HS-5 (cell line): ENCODE measurements around the gene YY2.
"Not testable (repeated sequence)": the region's sequence is repeated elsewhere in the genome, so short reads cannot be mapped to it uniquely, and the experiment has no call there.

Experiments
- DNase-seq: peaks from one replicate; pipeline ENCODE4 v3.0.0-alpha.2; 2012; ENCODE audit warnings: low read depth

YY2 gene

GRCh38 chrX:21855937-21856415 is at the start of gene YY2:
YY2 (plus strand) TSS chrX:21855987; CDS start chrX:21856485, 498 bp downstream.
- no peak for DNase-seq

- no peak for DNase-seq
Measured at GRCh38 chrX:21806691-21807090, 49.1 kb upstream of the YY2 start.

DNA sequence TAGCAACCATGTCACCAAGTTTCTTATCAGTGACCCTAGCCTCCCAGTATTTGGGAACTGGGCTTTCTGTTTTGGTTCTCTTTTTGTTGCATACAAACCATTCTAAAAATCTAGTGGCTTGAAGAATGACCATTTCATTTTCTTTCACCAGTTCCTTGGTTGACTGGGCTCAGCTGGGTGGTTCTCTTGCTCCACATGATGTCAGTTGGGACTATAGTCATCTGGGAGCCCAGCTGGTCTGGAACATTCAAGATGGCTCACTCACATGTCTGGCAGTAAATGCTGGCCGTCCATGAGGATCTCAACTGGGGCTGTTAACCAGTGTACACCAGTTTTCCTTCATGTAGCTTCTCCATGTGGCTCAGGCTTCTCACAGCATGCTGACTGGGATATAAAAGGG is 44.0 kb upstream of the YY2 start:
- no peak for DNase-seq

DNA sequence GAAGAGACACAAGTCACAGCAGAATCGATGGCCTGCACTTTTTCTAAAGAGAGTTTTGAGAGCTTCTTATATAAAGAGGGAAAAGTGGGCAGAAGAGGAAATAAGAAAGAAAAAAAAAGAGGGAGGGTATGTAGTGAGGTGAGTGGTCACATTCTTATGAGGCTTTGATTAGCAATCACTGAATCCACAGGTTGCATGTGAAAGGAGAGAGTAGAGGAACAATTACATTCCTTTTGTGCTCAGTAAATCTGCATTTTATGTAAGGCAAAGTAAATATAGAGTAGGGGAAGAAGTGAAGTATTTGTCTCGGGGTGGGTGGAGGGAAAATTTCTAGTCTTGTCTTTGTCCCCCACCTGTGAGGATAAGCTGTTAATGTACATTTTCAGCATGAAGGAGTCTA is 43.2 kb upstream of the YY2 start:
- no peak for DNase-seq

- no peak for DNase-seq
Measured at GRCh38 chrX:21813612-21814368, 42.0 kb upstream of the YY2 start.

DNA sequence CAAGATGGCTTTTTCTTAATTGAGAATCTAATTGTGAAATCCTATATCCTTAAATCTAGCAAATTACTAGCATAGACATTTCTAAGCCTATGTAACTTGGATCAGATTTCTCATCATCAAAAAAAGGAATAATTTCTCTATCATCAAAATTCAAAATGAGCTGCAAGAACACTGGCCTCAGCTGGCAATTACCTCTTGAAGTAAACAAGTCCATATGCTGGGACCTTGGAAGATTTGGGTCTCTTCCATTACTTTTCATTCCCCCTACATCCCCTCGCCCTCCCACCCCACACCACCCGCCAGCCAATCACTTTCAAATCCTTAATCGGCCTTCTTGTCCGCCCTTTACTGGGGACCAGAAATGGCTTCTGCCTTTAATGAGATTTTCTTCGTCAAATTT is 39.7 kb upstream of the YY2 start:
- DNase-seq = no peak

GRCh38 chrX:21820170-21820569 is 35.6 kb upstream of the YY2 start:
- DNase-seq = not testable (repeated sequence)

DNA sequence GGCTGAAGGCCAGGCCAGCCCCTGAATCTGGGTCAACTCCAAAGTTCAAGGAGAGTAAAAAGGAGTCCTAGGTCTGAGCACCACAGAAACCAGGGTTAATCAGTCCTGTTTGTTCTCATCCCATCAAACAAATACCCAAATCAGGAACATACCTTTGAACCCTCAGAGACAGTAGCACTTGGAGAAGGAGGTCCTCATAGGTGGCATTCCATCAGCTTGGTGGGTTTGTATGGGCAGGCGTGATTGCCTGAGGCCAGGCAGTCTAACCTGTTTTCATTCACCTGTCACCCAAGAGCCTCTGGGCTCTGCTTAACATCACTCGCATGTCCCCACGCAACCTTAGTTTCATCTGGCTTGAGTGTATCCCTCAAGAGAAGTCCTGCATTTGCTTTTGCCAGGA is 33.9 kb upstream of the YY2 start:
- DNase-seq = no peak

DNA sequence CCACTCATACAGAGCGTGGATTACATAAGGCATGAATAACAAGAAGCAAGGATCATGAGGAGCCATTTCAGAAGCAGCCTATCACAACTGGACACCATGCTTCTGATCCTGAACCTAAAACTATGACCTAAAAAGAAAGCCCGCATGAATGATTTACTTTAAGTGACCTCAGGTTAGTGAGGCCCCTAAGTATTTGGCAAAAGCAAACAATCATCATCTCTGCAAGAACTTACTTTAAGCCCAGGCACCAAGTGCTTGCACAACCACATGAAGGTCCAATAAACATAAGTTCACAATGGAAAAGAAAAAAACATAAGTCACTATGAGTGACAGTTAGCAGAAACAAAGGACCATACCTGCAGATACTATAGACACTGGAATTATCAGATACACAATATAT is 24.3 kb upstream of the YY2 start:
- no peak for DNase-seq

DNA sequence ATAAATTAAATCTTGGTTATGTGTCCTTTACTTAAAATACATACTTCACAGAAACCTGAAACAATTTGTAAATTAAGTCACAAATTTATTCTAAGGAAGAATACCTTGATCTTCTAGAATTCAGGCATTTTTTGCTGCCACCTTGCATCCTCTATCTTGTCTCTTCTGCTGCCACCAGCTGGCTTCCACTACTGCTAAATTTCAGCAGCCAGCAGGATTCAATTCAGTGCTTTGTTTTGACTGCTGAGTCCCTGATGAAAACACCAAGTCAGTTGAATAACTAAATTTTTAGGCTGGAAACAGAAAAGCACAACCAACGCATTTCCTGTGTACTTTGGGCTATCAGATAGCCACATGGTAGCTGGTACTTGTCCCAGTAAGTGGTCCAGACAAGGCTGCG is 18.7 kb upstream of the YY2 start:
- DNase-seq = no peak

DNA sequence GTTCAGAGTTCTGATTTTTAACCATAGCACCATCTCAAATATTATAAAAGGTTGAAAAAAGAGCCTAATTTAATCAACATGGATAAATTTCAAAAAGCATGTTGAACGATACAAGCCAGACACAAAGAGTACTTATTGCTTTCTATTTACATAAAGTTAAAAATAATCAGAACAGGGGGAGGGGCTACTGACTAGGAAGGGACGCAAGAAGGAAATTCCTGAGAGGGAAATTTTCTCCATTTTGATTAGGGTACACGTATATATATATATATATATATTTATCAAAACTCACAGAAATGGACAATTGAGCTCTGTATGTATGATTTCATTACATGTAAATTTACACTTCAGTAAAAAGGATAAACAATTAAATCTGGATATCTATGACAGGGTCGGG is 16.9 kb upstream of the YY2 start:
- no peak for DNase-seq

GRCh38 chrX:21839334-21840192 is 16.2 kb upstream of the YY2 start, which contains the start of gene MBTPS2:
MBTPS2 (plus strand) TSS chrX:21839617; CDS start chrX:21839735, 118 bp downstream.
- DNase-seq = peak; percentile 69

- no peak for DNase-seq
Measured at GRCh38 chrX:21840193-21840545, 15.6 kb upstream of the YY2 start.

GRCh38 chrX:21843179-21843578 is 12.6 kb upstream of the YY2 start:
- no peak for DNase-seq

DNA sequence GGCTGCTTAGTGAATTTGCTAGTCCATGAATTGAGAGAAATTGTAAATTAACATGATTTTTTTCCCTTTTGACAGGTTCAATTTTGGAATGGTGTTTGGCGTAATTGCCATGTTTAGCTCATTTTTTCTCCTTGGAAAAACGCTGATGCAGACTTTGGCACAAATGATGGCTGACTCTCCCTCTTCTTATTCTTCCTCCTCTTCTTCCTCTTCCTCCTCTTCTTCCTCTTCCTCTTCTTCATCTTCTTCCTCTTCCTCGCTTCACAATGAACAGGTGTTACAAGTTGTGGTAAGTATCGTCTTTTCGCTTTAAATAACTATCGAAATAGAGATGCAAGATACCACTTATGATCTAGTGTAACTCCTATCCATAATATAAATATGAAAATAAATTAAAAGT is 10.7 kb upstream of the YY2 start:
- no peak for DNase-seq

GRCh38 chrX:21847342-21847741 is 8.4 kb upstream of the YY2 start:
- DNase-seq = no peak

GRCh38 chrX:21853578-21853977 is 2.2 kb upstream of the YY2 start:
- no peak for DNase-seq

- no peak for DNase-seq
Measured at GRCh38 chrX:21856504-21856903, 717 bp downstream of the YY2 start.

- DNase-seq = peak; percentile 16
Measured at GRCh38 chrX:21863241-21863640, 7.5 kb downstream of the YY2 start.

- DNase-seq = no peak
Measured at GRCh38 chrX:21865436-21865835, 9.6 kb downstream of the YY2 start.

DNA sequence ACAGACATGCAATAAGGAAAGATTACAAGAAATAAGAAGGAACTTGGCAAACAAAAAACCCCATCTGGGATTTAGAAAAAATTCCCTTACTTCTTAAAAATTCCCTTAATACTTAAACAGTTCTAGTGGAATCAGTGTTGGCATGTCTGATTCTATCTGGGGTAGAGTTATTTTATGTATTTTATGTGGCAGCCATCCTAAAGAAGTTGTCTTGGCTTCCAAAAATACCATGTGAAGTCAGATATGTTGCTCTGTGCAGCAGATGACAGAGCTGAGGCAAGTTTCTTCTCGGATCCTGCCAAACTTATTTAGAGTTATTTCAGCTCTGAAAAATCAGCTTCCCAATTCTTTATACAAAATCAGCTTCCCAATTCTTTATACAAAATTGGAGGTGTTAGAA is 14.7 kb downstream of the YY2 start:
- no peak for DNase-seq

- DNase-seq = no peak
Measured at GRCh38 chrX:21873063-21873775, 17.4 kb downstream of the YY2 start.

GRCh38 chrX:21874182-21874581 is 18.4 kb downstream of the YY2 start:
- DNase-seq = not testable (repeated sequence)
